Prostate gland (tissue), 1 donor: ENCODE data around the gene GRID2.

Experiments
- POLR2A ChIP-seq: fragments of 450-650 bp; IDR thresholded peaks from one replicate; pipeline ENCODE4 v1.6.1; 2016; ENCODE audit warnings: antibody characterized with exemption, mild to moderate bottlenecking
- POLR2AphosphoS5 ChIP-seq: sonication (generic); formaldehyde crosslinking; IDR thresholded peaks from one replicate; pipeline ENCODE4 v1.6.1; 2017; ENCODE audit warnings: antibody characterized with exemption

DNA sequence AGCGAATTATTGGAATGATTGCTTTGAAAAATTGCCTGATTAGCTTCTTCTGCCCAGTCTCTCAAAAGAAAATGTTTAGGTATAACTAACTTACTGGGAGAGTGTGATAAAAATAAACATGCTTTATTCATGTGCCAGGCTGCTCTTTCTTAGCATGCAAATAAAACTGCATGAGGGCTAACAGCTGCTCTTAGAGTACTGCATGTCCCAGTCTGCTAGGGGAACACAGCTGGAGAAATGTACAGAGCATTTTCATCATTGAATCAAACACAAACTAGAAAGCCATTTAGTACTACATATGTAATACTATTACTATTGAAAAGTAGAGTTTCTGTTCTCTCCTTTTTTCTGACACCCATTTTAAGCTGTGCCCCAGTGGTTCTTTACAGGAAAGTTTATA lies 726.0 kb downstream of the GRID2 start:
- TF ChIP-seq POLR2A (no peak), POLR2AphosphoS5 (no peak)
